Thyroid gland (tissue), 4 donors: ENCODE measurements around the gene MEP1A. TPM values are rescaled to one million over a fixed set of nuclear protein-coding genes. Genes with fewer than 3 reads are reported as not detected.

Experiments used
- DNase-seq, 2 donors: peaks; one replicate each; pipeline ENCODE4 v3.0.0-alpha.2; 2019
- H3K27ac ChIP-seq, 3 donors: fragments of 200-600 bp; sonication (generic); 1 replicate in 2 of 3; 2 replicates in 1 of 3; pipeline ENCODE4 v1.5.1; 2016 to 2019; ENCODE audit warnings: mild to moderate bottlenecking in 1 of 3, moderate library complexity in 1 of 3
- H3K27me3 ChIP-seq: fragments of 200-600 bp; sonication (generic); one replicate; pipeline ENCODE4 v1.5.1; 2019
- H3K36me3 ChIP-seq, 2 donors: fragments of 200-600 bp; sonication (generic); one replicate each; pipeline ENCODE4 v1.5.1; 2016 to 2019
- H3K4me1 ChIP-seq, 2 donors: fragments of 200-600 bp; sonication (generic); one replicate each; pipeline ENCODE4 v1.5.1; 2017 to 2019
- H3K4me3 ChIP-seq, 3 donors: fragments of 200-600 bp; sonication (generic); replicated peaks in 1 of 3; 1 replicate in 2 of 3; 2 replicates in 1 of 3; pipeline ENCODE4 v1.5.1; 2016; ENCODE audit warnings: mild to moderate bottlenecking in 1 of 3
- H3K9me3 ChIP-seq: fragments of 200-600 bp; sonication (generic); one replicate; pipeline ENCODE4 v1.5.1; 2017
- CTCF ChIP-seq, 6 experiments: fragments of 200-600 bp in 3 of 6; fragments of 450-650 bp in 3 of 6; sonication (generic) in 3 of 6; IDR thresholded peaks; one replicate each; pipeline ENCODE4 v1.5.1; 2016 to 2019; ENCODE audit warnings: antibody characterized with exemption in 6 of 6, mild to moderate bottlenecking in 2 of 6, inconsistent platforms in 1 of 6, moderate library complexity in 1 of 6
- POLR2A ChIP-seq, 2 donors: fragments of 450-650 bp; IDR thresholded peaks; one replicate each; pipeline ENCODE4 v1.6.1; 2017; ENCODE audit warnings: antibody characterized with exemption in 2 of 2, mild to moderate bottlenecking in 2 of 2, moderate library complexity in 1 of 2
- WGBS, 2 donors: methylation state at CpG; one replicate each; pipeline ENCODE4 v1.1.5; 2017; 5-methylcytosine and 5-hydroxymethylcytosine counted together
- intact Hi-C: fragments of 100-400 bp; cut with DNase I; formaldehyde crosslinking; loops from one replicate; pipeline ENCODE4 v1.15.1; 2023
- total RNA-seq, 4 donors: library from RNA; depleted of rRNA; stranded (reverse); fragments of >200 nt; gene quantifications; one replicate each; pipeline ENCODE4 v1.2.3, GENCODE V29; 2016

The MEP1A gene
- total RNA-seq, 4 donors from 2014 or later: not detected

GRCh38 chr6:46879003-46879402 is 85.8 kb downstream of the MEP1A start:
- H3K36me3 ChIP-seq: peaks cover 0 to 14% of the 10 kb centered on the region in 2 donors
- WGBS, 2 donors: 94 to 96% methylated on average over 5 of the region's 5 CpGs
- intact Hi-C loops: no loop called here

DNA sequence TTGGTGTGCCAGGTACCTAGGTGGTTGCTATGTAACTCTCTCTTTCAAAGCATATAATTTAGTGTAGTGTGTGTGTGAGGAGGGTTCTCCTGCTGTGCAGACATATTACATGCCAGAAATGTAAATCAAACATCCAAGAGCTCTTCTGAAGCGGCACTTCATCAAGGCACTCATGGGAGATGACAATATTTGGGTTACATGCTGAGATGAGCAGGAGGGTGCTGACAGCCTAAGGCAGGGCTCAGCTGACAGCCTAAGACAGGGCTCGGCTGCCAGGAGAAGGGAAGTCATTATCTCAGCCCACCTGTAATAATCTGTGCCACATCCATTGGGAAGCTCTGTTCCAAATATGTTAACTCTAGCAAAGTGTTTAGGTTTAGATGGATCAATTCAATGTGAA is 89.5 kb downstream of the MEP1A start:
- no peak for DNase-seq
- H3K27ac ChIP-seq: no peak overlapping the region
- intact Hi-C loops: no loop called here
- peaks cover 5 to 16% of the 10 kb centered on the region in 2 donors for H3K36me3 ChIP-seq
- H3K4me3 ChIP-seq: no peak overlapping the region
- no peak for TF ChIP-seq POLR2A (IDR thresholded peaks at IDR 0.05)
- no peak for TF ChIP-seq CTCF (IDR thresholded peaks at IDR 0.05)
- WGBS, 2 donors: 83 to 100% methylated on average over 2 of the region's 2 CpGs
- no peaks in the 10 kb centered on the region for H3K4me1 ChIP-seq
- no peaks in the 10 kb centered on the region for H3K9me3 ChIP-seq
- no peaks in the 10 kb centered on the region for H3K27me3 ChIP-seq

More at GRCh38 chr6:46879003-46879402, 85.8 kb downstream of the MEP1A start:
- H3K27me3 ChIP-seq: no peaks in the 10 kb centered on the region
- DNase-seq: no peak
- H3K4me1 ChIP-seq: no peaks in the 10 kb centered on the region
- no peaks in the 10 kb centered on the region for H3K9me3 ChIP-seq
- H3K27ac ChIP-seq: no peak overlapping the region
- no peak overlapping the region for H3K4me3 ChIP-seq
- TF ChIP-seq POLR2A (IDR thresholded peaks at IDR 0.05) (no peak), CTCF (IDR thresholded peaks at IDR 0.05) (no peak)

- Histone ChIP-seq H3K4me3 (no peak overlapping the region), H3K4me1 (peaks cover 0 to under 1% of the 10 kb centered on the region in 2 donors), H3K27me3 (no peaks in the 10 kb centered on the region), H3K36me3 (peaks cover 2 to 11% of the 10 kb centered on the region in 2 donors), H3K27ac (no peak overlapping the region), H3K9me3 (no peaks in the 10 kb centered on the region)
- intact Hi-C loops: no loop called here
- 59 to 64% methylated on average over 3 of the region's 3 CpGs for WGBS, 2 donors
- DNase-seq: no peak
- no peak for TF ChIP-seq CTCF (IDR thresholded peaks at IDR 0.05)
- TF ChIP-seq POLR2A (IDR thresholded peaks at IDR 0.05): no peak
Measured at GRCh38 chr6:46888031-46888430, 94.8 kb downstream of the MEP1A start.

DNA sequence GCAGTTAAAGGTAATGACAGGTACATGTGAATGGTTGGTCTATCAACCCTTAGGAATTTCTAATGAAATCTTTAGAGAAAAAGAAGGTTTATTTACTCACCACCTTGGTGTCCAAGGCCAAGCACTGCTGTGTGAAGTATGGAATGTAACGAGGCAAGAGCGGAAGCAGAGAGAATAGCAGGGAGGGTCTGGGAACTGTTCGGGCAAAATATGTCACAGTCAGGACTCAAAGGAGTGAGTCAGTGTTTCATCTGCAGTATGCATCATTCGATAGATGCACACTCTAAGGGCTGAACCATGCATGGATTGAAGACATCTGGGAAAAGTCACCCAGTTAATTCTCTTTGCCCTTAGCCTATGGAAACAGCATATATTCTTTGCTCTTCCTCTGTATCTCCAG is 95.4 kb downstream of the MEP1A start:
- Histone ChIP-seq H3K4me1 (peaks cover 4 to 6% of the 10 kb centered on the region in 2 donors), H3K27ac (no peak overlapping the region), H3K36me3 (peaks cover 2 to 11% of the 10 kb centered on the region in 2 donors), H3K27me3 (no peaks in the 10 kb centered on the region), H3K9me3 (no peaks in the 10 kb centered on the region), H3K4me3 (no peak overlapping the region)
- WGBS, 2 donors: 92 to 94% methylated on average over 4 of the region's 4 CpGs
- DNase-seq: no peak
- intact Hi-C loops: no loop called here
- TF ChIP-seq CTCF (IDR thresholded peaks at IDR 0.05) (no peak), POLR2A (IDR thresholded peaks at IDR 0.05) (no peak)

Other genes with a start within 250 kb of the MEP1A start
- gene CYP39A1, start 140.6 kb upstream of the MEP1A start, total RNA-seq: 10 to 100 TPM in 3 of 4 donors, 1 to 10 TPM in 1; 6.3 to 18.3 (median 13.0) TPM
- gene SLC25A27, start 140.4 kb upstream of the MEP1A start, total RNA-seq: 10 to 100 TPM; 26.6 to 81.4 (median 46.5) TPM
- gene TDRD6, start 105.5 kb upstream of the MEP1A start, total RNA-seq: 1 to 10 TPM in 3 of 4 donors, under 1 TPM in 1; 0.88 to 1.8 (median 1.4) TPM
- gene PLA2G7, start 58.0 kb upstream of the MEP1A start, total RNA-seq: 10 to 100 TPM; 10.0 to 14.3 (median 11.6) TPM
- not detected for gene ANKRD66, start 46.5 kb upstream of the MEP1A start, total RNA-seq
- 10 to 100 TPM; 33.2 to 85.3 (median 51.2) TPM for gene ADGRF5, start 128.5 kb downstream of the MEP1A start, total RNA-seq
- 10 to 100 TPM; 15.1 to 36.2 (median 19.3) TPM for gene ADGRF1, start 248.9 kb downstream of the MEP1A start, total RNA-seq